HG02623 (cell line): ENCODE results near the gene DUSP9.

Experiments used
- ATAC-seq: cut with Tn5 transposase; IDR thresholded peaks from one replicate; pipeline ENCODE4 v1.9.1; 2021; ENCODE audit warnings: moderate library complexity; ENCODE audit not compliant: unreplicated experiment

Gene DUSP9

GRCh38 chrX:153635788-153636668, 11.0 kb upstream of the DUSP9 start:
- ATAC-seq, result no peak

GRCh38 chrX:153636716-153637115, 10.3 kb upstream of the DUSP9 start:
- ATAC-seq, result no peak

- ATAC-seq, result no peak
These were observed 9.6 kb upstream of the DUSP9 start for GRCh38 chrX:153637121-153638040.

- ATAC-seq, result no peak
These were observed 9.0 kb upstream of the DUSP9 start for GRCh38 chrX:153638041-153638371.

GRCh38 chrX:153638436-153639176, 8.4 kb upstream of the DUSP9 start:
- ATAC-seq, result no peak

- no peak for ATAC-seq
These were observed 7.6 kb upstream of the DUSP9 start for GRCh38 chrX:153639177-153640044.

- no peak for ATAC-seq
These were observed 6.8 kb upstream of the DUSP9 start for GRCh38 chrX:153640045-153640686.

GRCh38 chrX:153640736-153641575, 6.0 kb upstream of the DUSP9 start:
- ATAC-seq, result no peak

GRCh38 chrX:153641627-153642026, 5.4 kb upstream of the DUSP9 start:
- ATAC-seq, result no peak

GRCh38 chrX:153642051-153642654, 4.8 kb upstream of the DUSP9 start:
- no peak for ATAC-seq

- no peak for ATAC-seq
These were observed 4.2 kb upstream of the DUSP9 start for GRCh38 chrX:153642655-153643430.

- no peak for ATAC-seq
These were observed 3.3 kb upstream of the DUSP9 start for GRCh38 chrX:153643431-153644351.

- no peak for ATAC-seq
These were observed 2.5 kb upstream of the DUSP9 start for GRCh38 chrX:153644356-153645125.

GRCh38 chrX:153645151-153645550, 1.9 kb upstream of the DUSP9 start:
- ATAC-seq, result no peak

- ATAC-seq, result no peak
These were observed 998 bp upstream of the DUSP9 start for GRCh38 chrX:153645921-153646488.
